HG03354 (cell line): Measurements from ENCODE around the gene FOXE1.

Experiments used
- ATAC-seq: cut with Tn5 transposase; IDR thresholded peaks from one replicate; pipeline ENCODE4 v1.9.1; 2021; ENCODE audit warnings: mild to moderate bottlenecking; ENCODE audit not compliant: unreplicated experiment, poor library complexity, severe bottlenecking

The FOXE1 gene

GRCh38 chr9:97853056-97853843, at the start of gene FOXE1:
FOXE1 (plus strand) TSS chr9:97853226; CDS start chr9:97853915, 689 bp downstream.
- no peak for ATAC-seq

DNA sequence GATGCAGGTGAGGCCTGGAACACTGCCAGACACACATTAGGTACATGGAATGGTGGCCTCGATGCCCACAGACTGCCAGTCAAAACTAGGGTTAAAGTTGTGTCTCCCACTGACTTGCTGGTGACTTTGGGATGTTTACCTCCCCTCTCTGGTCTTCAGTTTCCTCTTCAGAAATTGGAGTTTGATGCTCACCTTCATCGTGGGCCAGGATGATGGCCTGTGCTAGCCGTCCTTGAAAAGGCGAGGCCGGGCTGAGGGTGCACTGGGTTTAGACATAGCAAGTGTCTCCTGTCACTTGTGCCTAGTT, 49.0 kb upstream of the FOXE1 start:
- ATAC-seq: no peak

DNA sequence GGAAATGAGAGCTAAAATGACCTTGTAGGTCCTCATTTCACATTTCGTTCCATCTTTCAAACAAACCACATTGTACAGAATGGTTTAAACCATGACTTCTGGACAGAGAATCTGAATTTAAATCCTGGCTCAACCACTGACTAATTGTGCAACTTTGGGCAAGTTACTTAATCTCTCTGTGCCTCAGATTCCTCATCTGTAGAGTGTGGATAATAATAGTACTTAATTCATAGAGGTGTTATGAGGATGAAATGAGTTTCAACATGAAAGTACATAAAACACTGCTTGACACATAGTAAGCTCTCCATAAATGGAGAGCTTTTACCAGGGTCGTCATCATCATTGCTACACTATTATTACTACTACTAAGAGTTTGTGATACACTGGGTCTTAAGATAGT, 46.3 kb upstream of the FOXE1 start:
- ATAC-seq: no peak

- no peak for ATAC-seq
Observed at GRCh38 chr9:97807681-97808080, 45.3 kb upstream of the FOXE1 start.

DNA sequence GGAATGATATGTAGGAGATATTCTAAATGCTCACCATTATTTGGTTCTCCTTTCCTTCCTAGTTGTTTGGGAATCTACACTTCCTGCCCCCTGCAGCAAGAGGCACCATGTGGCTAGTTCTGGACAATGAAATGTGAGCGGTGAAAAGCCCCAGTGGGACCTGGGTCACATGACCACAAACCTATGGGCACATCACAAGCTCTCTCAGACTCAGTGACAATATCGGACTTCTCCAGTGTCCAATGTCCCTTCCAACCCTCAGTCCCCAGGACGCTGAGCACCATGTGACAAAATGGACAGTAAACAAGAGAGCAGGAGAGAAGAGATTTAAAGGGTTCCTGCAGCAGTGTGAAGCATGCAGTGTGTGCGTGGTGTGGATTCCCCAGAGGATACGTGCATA, 44.6 kb upstream of the FOXE1 start:
- no peak for ATAC-seq

DNA sequence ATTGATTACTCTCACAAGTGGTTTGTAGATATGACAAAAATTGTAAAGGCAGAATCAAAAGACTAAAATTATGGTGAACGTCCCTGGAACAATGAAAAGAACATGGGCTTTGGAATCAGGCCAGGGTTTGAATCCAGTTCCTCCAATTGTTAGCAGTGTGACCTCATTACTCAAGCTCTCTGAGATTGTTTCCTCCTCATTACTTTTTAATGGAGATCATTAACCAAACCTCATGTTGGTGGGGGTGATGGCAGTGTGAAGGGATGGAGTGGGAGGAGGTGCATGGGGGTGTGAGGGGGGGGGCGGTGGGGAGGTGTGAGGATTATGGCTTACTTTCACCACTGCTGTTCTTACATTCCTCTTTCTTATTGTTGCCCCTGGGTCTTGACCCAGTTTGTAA, 44.1 kb upstream of the FOXE1 start:
- no peak for ATAC-seq

GRCh38 chr9:97809666-97810344, 43.2 kb upstream of the FOXE1 start:
- no peak for ATAC-seq

DNA sequence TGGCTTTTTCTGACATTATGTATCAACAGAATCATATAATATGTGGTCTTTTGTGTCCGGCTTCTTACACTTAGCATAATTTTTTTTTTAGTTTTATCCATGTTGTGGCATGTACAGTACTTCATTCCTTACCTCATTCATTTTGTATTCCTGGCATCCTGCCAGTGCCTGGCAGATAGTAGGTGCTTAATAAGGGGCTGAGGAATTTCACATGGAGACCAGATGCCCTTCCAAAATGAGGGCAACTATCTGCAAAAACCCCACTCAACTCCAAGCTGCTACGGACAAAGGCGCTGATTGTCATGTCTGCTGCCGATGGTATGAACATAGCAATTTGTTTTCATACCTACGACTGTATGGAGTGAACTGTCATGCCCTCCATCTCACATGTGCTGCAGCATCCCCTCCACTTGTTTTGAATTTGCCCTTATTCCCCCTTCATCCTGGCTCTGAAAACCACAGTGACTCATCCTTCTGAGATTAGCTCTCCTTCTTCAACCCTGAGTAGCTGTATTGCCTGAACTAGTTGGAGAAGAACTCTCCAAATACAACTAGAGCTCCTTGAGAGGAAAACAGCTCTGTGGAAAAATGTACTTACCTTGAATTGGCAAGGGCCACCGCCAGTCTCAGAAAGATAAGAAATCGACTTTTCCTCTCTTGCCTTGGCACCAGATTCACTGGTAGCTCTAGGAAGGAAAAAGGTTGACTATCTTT, 41.3 kb upstream of the FOXE1 start:
- ATAC-seq: no peak

GRCh38 chr9:97812247-97812543, 40.8 kb upstream of the FOXE1 start:
- no peak for ATAC-seq

DNA sequence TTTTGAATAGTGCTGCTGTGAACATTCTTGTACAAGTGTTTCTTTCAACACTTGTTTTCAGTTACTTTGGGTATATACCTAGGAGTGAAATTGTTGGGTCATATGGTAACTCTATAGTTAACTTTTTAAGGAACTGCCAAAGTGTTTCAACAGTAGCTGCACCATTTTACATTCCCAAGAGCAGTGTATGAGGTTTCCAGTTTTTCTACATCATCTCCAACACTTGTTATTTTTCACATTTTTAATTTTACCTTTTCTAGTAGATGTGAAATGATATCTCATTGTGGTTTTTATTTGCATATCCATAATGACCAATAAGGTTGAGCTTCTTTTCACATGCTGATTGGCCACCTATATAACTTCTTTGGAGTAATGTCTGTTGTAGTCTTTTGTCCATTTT, 40.0 kb upstream of the FOXE1 start:
- ATAC-seq: no peak

- no peak for ATAC-seq
Observed at GRCh38 chr9:97819735-97820134, 33.3 kb upstream of the FOXE1 start.

- ATAC-seq: no peak
Observed at GRCh38 chr9:97820373-97820772, 32.7 kb upstream of the FOXE1 start.

GRCh38 chr9:97830884-97831829, 21.9 kb upstream of the FOXE1 start:
- no peak for ATAC-seq

- ATAC-seq: no peak
Observed at GRCh38 chr9:97831843-97832636, 21.0 kb upstream of the FOXE1 start.

DNA sequence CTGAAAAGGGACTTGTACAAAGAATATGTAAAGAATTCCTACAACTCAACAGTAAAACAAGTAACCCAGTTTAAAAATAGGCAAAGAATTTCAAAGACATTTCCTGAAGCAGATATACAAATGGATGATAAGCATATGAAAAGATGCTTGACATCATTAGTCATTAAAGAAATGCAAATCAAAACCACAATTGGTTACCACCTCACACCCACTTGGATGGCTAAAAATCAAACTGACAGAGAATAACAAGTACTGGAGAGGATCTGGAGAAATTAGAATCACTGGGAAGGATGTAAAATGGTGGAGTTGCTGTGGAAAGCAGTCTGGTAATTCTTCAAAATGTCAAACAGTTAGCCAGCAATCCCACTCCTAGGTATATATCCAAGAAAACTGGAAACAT, 12.5 kb upstream of the FOXE1 start:
- ATAC-seq: no peak

GRCh38 chr9:97842960-97843359, 10.1 kb upstream of the FOXE1 start:
- no peak for ATAC-seq

DNA sequence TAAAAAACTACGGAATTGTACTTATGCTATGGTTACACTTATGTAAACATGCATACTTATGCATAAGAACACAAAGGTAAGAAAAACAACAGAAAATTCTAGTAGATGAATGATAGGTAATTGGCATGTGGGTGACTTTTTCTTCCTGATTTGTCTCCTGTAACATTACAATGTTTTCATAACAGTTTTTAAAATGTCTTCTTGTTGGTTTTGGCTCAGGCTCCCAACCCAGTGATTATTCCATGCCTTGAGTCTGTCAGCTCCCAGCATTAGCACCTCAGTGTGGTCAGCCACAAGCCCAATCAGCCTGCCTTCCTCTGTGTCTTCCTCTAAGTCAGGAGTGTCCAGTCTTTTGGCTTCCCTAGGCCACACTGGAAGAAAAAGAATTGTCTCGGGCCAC, 7.9 kb upstream of the FOXE1 start:
- ATAC-seq: no peak

DNA sequence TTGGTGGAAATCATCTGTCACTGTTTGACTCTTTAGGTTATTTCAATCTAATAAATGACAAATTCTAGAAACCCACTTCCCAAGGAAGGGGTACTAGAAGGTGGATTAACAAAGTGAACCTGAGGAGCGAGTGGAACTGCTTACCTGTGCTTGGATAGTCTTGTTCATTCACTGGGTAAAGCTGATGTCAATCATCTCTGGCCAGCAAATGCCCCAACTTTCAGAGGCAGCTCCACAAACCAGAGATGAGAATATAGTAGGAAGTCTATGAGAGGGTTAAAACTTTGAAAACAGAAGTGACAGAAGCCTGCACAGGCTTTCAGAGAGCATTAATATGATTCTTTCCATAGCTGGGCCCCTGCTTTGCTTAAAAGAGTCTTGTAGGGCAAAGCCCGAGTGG, 7.3 kb upstream of the FOXE1 start:
- no peak for ATAC-seq

- no peak for ATAC-seq
Observed at GRCh38 chr9:97846347-97846746, 6.7 kb upstream of the FOXE1 start.
